Calu3 (cell line): ENCODE results near the gene WBP2. TPM values are rescaled to one million over a fixed set of nuclear protein-coding genes. Genes with fewer than 3 reads are reported as not detected.

Experiments used
- BruUV-seq: library from RNA; stranded (reverse); fragments of 400-500 nt; replicated peaks from 2 replicates; lab custom pipeline; 2021; lab: Mats Ljungman, UMichigan
- CTCF ChIA-PET: fragments of 300-600 bp; sonication (Branson Sonifier 250); formaldehyde crosslinking; loops from one replicate; lab custom pipeline; 2022; ENCODE audit warnings: antibody characterized with exemption; lab: Charles Lee
- DNase-seq: peaks from one replicate; pipeline ENCODE4 v3.0.0; 2022
- H3K27ac Mint-ChIP-seq: one replicate; pipeline ENCODE4 v1.8.0; 2022; ENCODE audit warnings: mixed read lengths; ENCODE audit not compliant: unreplicated experiment
- H3K27me3 Mint-ChIP-seq: one replicate; pipeline ENCODE4 v1.8.0; 2022; ENCODE audit warnings: mixed read lengths; ENCODE audit not compliant: unreplicated experiment
- H3K36me3 Mint-ChIP-seq: one replicate; pipeline ENCODE4 v1.8.0; 2022; ENCODE audit warnings: mild to moderate bottlenecking, moderate library complexity, mixed read lengths; ENCODE audit not compliant: insufficient read depth, unreplicated experiment
- H3K4me1 Mint-ChIP-seq: one replicate; pipeline ENCODE4 v1.8.0; 2022; ENCODE audit warnings: mild to moderate bottlenecking, low read depth, mixed read lengths; ENCODE audit not compliant: unreplicated experiment
- H3K4me3 Mint-ChIP-seq: one replicate; pipeline ENCODE4 v1.8.0; 2022; ENCODE audit warnings: mild to moderate bottlenecking, low read depth, moderate library complexity, mixed read lengths; ENCODE audit not compliant: unreplicated experiment
- H3K9me3 Mint-ChIP-seq: one replicate; pipeline ENCODE4 v1.8.0; 2022; ENCODE audit warnings: low read depth, mixed read lengths; ENCODE audit not compliant: unreplicated experiment
- intact Hi-C: fragments of 100-400 bp; cut with micrococcal nuclease; formaldehyde crosslinking; loops from one replicate; pipeline ENCODE4 v1.10.0; 2022; ENCODE audit not compliant: unreplicated experiment
- total RNA-seq: library from RNA; stranded (reverse); gene quantifications from 2 replicates; pipeline ENCODE4 v1.2.3, GENCODE V29; 2022
- TF ChIP-seq, protein P1 (sequence below): fragments of 200-600 bp; IDR thresholded peaks from one replicate; pipeline ENCODE4 v1.8.0; 2022; ENCODE audit warnings: antibody characterized with exemption; ENCODE audit not compliant: unreplicated experiment

The WBP2 gene
- total RNA-seq, 1 experiment from 2014 or later, result 126 TPM

DNA sequence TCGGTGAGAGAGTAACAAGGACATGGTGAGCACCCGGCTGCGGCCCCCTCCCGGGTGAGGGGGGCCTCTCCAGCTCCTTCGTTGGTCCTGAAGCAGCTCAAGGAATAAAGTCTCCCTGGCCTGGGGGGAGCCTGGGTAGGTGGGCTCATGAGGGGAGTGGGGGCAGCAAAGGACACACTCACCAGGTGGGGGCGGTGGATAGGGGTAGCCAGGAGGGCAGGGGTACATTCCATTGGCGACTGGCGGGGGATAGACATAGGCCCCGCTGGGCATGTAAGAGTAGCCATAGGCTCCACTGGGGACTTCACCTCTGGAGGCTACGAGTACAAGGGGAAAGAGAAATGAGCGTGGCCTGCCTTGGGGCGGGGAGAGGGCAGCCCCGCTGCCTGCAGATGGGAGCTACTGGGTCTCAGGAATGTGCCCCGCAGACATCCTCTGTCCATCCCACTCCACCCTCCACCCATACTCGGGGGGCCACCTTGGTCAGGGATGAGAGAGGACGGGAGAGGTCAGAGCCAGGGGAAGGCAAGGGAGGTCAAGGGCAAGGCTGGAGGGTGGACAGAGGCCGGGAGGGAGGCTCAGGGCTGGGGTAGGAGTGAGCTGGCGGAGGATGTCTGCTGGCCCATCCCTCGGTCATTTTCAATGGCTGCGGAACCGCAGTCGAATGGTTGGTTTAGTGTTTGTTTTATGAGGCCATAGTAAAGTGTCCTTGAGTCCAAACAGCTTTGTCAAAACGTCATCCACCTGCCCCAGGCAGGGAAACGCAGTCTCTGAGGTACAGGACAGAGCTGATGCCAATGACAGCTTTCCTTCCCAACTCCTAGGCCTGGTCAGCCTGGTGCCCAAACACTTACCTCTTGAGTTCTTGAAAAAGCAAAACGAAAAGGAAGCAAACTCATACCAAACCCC lies 7.3 kb downstream of the WBP2 start:
- Mint-ChIP-seq H3K27me3 (no peaks in the 10 kb centered on the region), H3K27ac (no peak overlapping the region), H3K4me1 (peaks cover 18% of the 10 kb centered on the region), H3K36me3 (peaks cover 89% of the 10 kb centered on the region), H3K9me3 (no peaks in the 10 kb centered on the region), H3K4me3 (peak overlapping the region; percentile 21)
- CTCF ChIA-PET, result interaction anchor here (0.6 to 4.2 kb wide), 3 partner anchors 18 to 72 kb away, joined by 3 to 22 read pairs (median 3); partner anchors contain the start of gene TRIM47
- DNase-seq, result no peak
- BruUV-seq, result no TSS peak
- intact Hi-C loops, result loop anchor here (5.0 kb wide), 1 partner anchor 39 kb away; no protein-coding TSS in a partner anchor
- TF ChIP-seq, protein P1, sequence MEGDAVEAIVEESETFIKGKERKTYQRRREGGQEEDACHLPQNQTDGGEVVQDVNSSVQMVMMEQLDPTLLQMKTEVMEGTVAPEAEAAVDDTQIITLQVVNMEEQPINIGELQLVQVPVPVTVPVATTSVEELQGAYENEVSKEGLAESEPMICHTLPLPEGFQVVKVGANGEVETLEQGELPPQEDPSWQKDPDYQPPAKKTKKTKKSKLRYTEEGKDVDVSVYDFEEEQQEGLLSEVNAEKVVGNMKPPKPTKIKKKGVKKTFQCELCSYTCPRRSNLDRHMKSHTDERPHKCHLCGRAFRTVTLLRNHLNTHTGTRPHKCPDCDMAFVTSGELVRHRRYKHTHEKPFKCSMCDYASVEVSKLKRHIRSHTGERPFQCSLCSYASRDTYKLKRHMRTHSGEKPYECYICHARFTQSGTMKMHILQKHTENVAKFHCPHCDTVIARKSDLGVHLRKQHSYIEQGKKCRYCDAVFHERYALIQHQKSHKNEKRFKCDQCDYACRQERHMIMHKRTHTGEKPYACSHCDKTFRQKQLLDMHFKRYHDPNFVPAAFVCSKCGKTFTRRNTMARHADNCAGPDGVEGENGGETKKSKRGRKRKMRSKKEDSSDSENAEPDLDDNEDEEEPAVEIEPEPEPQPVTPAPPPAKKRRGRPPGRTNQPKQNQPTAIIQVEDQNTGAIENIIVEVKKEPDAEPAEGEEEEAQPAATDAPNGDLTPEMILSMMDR, result no peak

DNA sequence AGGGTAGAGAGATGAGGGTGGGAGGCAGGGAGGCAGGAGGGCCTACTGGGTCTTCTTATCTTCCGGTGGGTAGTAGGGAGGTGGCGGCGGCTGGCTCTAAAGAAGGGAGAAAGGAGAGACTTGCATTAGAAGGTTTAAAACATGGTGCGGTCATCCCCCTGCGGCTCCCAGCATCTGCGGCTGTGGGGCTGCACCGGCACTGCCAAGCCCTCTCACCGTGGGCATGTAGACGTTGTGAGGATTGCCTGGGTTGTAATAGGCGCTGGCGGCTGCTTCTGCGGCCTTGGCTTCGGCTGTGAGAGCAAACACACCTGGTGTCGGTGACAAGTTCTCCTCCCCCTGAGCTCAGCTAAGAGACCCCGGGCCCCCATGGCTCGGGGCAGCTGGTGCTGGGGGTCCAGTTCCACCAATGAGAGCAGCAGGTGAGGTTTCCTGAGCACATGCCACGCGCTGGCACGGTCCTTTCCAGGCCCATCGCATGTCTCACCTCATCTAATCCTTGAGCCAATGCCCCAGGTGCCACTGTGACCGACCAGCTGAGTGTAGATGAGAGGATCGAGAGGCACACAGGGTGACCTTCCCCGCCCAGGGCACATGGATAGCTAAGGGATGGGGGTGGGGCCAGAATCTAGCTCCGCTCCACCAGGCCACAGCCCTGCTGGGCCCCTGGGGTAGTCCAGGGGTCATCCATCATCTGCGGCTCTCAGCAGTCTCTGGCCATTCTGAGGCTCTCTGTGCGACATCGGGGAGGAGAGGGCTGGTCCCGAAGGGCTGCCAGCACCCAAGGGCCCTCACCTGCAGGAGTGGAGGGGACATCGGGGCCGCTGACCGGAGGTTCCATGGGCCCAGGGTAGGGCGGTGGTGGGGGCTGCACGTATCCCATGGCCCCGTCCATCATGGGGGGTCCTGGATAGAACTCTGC lies 8.2 kb downstream of the WBP2 start:
- CTCF ChIA-PET, result interaction anchor here (2.6 to 4.2 kb wide), 3 partner anchors 8 to 31 kb away, joined by 19 to 46 read pairs (median 22); partner anchors contain the start of genes TRIM47 and WBP2
- Mint-ChIP-seq H3K27me3 (no peaks in the 10 kb centered on the region), H3K27ac (peak overlapping the region; percentile 94), H3K4me1 (peaks cover 18% of the 10 kb centered on the region), H3K36me3 (peaks cover 91% of the 10 kb centered on the region), H3K9me3 (no peaks in the 10 kb centered on the region), H3K4me3 (peak overlapping the region; percentile 21)
- no TSS peak for BruUV-seq
- intact Hi-C loops, result loop anchor here (5.0 kb wide), 1 partner anchor 40 kb away; no protein-coding TSS in a partner anchor
- no peak for DNase-seq
- TF ChIP-seq, protein P1, result no peak

DNA sequence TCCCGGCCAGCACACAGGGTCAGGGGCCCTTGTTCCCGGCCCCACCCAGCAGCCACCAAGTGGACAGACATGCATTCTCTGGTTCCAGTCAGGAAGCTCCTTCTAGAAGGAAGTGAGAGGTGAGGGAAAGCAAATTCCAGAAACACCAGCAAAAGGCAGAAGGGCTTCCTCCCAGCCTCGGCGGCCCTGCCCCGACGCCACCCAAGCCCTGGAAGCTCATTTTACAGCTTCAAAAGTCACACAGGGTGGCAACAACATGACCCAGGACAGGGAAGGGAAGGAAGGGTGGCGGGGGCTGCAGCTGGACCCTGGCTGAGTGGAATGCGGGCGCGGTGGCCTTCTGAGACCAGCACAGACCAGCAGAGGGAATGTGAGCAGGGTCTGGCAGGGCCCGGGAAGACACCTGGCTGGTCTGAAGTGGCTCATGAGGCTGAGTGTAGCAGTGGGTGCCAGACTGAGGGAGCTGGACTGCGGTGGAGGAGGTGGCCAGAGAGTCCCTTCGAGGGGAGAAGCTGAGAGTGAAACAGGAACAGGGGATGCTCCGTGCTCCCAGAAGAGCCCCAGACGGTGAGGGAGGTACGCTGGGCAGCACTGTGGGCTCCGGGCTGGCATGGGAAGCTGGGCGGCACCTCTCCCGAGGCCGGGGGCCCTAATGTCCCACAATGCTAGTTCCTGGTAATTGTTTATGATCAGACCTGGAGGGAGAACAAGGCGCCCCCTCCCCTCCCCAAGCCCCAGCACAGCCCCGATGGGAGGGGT lies 9.0 kb downstream of the WBP2 start:
- intact Hi-C loops, result loop anchor here (5.0 kb wide), 1 partner anchor 41 kb away; no protein-coding TSS in a partner anchor
- peaks cover 18% of the 10 kb centered on the region for H3K4me1 Mint-ChIP-seq
- peak overlapping the region; percentile 68 for H3K4me3 Mint-ChIP-seq
- CTCF ChIA-PET, result interaction anchor here (0.5 to 4.2 kb wide), 14 partner anchors 9 to 1336 kb away, joined by 3 to 46 read pairs (median 5); partner anchors contain the start of genes MRPL38, TRIM47, TRIM65 and WBP2
- H3K27me3 Mint-ChIP-seq, result no peaks in the 10 kb centered on the region
- TSS peak; percentile 15 for BruUV-seq
- peak overlapping the region; percentile 94 for H3K27ac Mint-ChIP-seq
- peak; percentile 35 for DNase-seq
- H3K9me3 Mint-ChIP-seq, result no peaks in the 10 kb centered on the region
- TF ChIP-seq, protein P1, result no peak
- H3K36me3 Mint-ChIP-seq, result peaks cover 85% of the 10 kb centered on the region
